Adrenal gland (tissue), 19 donors: ENCODE data around the gene NBPF14. TPM values are rescaled to one million over a fixed set of nuclear protein-coding genes. Genes with fewer than 3 reads are reported as not detected.
A peak's percentile ranks its signal among the peaks of the same experiment; 100 is the strongest.
"Not testable (repeated sequence)": the region's sequence is repeated elsewhere in the genome, so short reads cannot be mapped to it uniquely, and the experiment has no call there.

ENCODE experiments used
- DNase-seq, 7 donors: peaks; one replicate each; pipeline ENCODE4 v3.0.0-alpha.2; 2019 to 2020
- H3K27ac ChIP-seq, 5 donors: fragments of 200-600 bp; sonication (generic) in 4 of 5; 1 replicate in 3 of 5; 2 replicates in 2 of 5; pipeline versions ENCODE4 v1.5.1 to v1.8.0; 2016 to 2020; ENCODE audit warnings: mild to moderate bottlenecking in 1 of 5
- H3K27me3 ChIP-seq: fragments of 200-600 bp; 2 replicates; pipeline ENCODE4 v1.8.0; 2021
- H3K36me3 ChIP-seq, 2 donors: fragments of 200-600 bp; replicated peaks in 1 of 2; 1 replicate in 1 of 2; 2 replicates in 1 of 2; pipeline versions ENCODE4 v1.5.1 to v1.8.0; 2018 to 2022
- H3K4me1 ChIP-seq, 2 donors: fragments of 200-600 bp; replicated peaks in 1 of 2; 1 replicate in 1 of 2; 2 replicates in 1 of 2; pipeline versions ENCODE4 v1.5.1 to v1.8.0; 2018 to 2021
- H3K4me3 ChIP-seq, 4 donors: fragments of 200-600 bp; sonication (generic) in 3 of 4; one replicate each; pipeline ENCODE4 v1.5.1; 2016 to 2018
- H3K9me3 ChIP-seq, 3 donors: fragments of 200-600 bp; sonication (generic) in 1 of 3; replicated peaks in 1 of 3; 1 replicate in 2 of 3; 2 replicates in 1 of 3; pipeline versions ENCODE4 v1.5.1 to v1.8.0; 2016 to 2021
- WGBS, 4 donors: extraction: QIAGEN DNeasy Blood & Tissue Kit in 2 of 4; methylation state at CpG; one replicate each; pipeline versions ENCODE4 v1.1.5 to v1.1.7; 2013 to 2017; 5-methylcytosine and 5-hydroxymethylcytosine counted together
- intact Hi-C, 2 donors: fragments of 100-400 bp; cut with DNase I; formaldehyde crosslinking; loops; one replicate each; pipeline versions ENCODE4 v1.14.1 to v1.15.0; 2022 to 2023
- long read RNA-seq, 10 donors: library from polyadenylated mRNA in 3 of 10; unstranded in 2 of 10; stranded (forward) in 1 of 10; transcript quantifications; one replicate each; pipeline ENCODE4 v2.0.0 and lab custom pipeline, GENCODE V29; 2021 to 2026
- polyA plus RNA-seq, 3 donors: library from polyadenylated mRNA; stranded (reverse); fragments of 200-250 nt in 2 of 3; fragments of 350-450 nt in 1 of 3; fragmentation: Illumina TruSeq in 1 of 3; extraction: RNeasy Lipid Tissue Mini Kit (QIAGEN cat#74804) in 1 of 3; gene quantifications; one replicate each; pipeline ENCODE4 v1.2.3, GENCODE V29; 2013 to 2014
- total RNA-seq, 9 donors: library from RNA; depleted of rRNA in 4 of 9; stranded (reverse); fragments of >200 nt in 4 of 9; fragments of 120-200 nt in 1 of 9; fragmentation: NEBNext Ultra II Directional in 1 of 9; extraction: Animal tissue kit (Norgen Biotek cat#: 25700) in 1 of 9; gene quantifications; one replicate each; pipeline versions ENCODE4 v1.1.0 to v1.2.4, GENCODE V29; 2013 to 2023
- donor health status: healthy with polysubstance abuse.
- donor health status: Bipolar disorder and iron deficiency.
- donor health status: DM: yes; HTN: yes; CAD: no.
- donor health status: DM: no; HTN: no; CAD: no.
- donor health status: DM: no; HTN: no; CAD: no.
- donor health status: DM: yes; HTN: yes; CAD: no.

Gene NBPF14
- total RNA-seq, result 10 to 100 TPM in 7 of 9 donors, 1 to 10 TPM in 2; 6.6 to 26.7 (median 13.1) TPM
- polyA plus RNA-seq, result 1 to 10 TPM; 4.7 to 9.5 (median 9.3) TPM
- long read RNA-seq, donor 1, result 0 reads
- long read RNA-seq, donor 2, result 0 reads
- long read RNA-seq, donor 3, result 0 reads
- long read RNA-seq, donor 4, partial matches to known transcripts, result 4 of 8 reads
- long read RNA-seq, donor 4, other reads (novel, unspliced or antisense), result 4 of 8 reads
- long read RNA-seq, donor 5, partial matches to known transcripts, result 0 of 1 reads
- long read RNA-seq, donor 5, other reads (novel, unspliced or antisense), result 1 of 1 reads
- long read RNA-seq, donor 6, partial matches to known transcripts, result 2 of 3 reads
- long read RNA-seq, donor 6, other reads (novel, unspliced or antisense), result 1 of 3 reads
- long read RNA-seq, donor 7, result 0 reads
- long read RNA-seq, donor 8, result 0 reads
- long read RNA-seq, donor 9, result 0 reads
- long read RNA-seq, donor 10, result 0 reads

GRCh38 chr1:148595911-148596310 is at the start of gene NBPF14:
Gene NBPF14 (minus strand): TSS chr1:148596011. CDS start chr1:148595717, 294 bp downstream.
- no CpG with 5 or more reads among the region's 5 CpGs for WGBS, 4 donors
- H3K4me3 ChIP-seq, H3K36me3 ChIP-seq, DNase-seq, intact Hi-C loops, H3K9me3 ChIP-seq, H3K27me3 ChIP-seq, H3K4me1 ChIP-seq, H3K27ac ChIP-seq: not testable (repeated sequence)

DNA sequence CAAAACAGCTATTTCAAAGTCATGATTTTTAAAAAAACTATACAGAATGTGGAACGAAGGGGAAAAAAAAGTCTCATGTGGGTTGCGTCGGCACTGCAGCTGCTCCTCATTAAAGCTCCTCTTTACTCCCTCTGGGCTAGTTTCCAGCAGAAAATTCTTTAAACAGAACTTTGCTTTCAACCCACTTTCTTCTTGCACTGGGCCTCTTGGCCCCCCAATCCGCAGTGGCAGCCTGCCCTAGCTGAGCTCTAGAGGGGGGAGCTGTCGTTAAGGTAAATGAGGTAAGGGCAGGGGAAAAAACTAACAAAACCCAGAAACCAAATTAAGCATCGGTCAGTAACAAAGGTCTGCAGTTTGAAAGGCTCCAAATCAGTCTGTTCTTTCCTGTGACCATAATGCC is 29.6 kb upstream of the NBPF14 start:
- H3K27me3 ChIP-seq, H3K27ac ChIP-seq, H3K4me1 ChIP-seq, H3K4me3 ChIP-seq, intact Hi-C loops, H3K36me3 ChIP-seq, H3K9me3 ChIP-seq: not testable (repeated sequence)
- peak in 1 of 7 donors; percentile 41 for DNase-seq
- 5 to 23% (median 12%) methylated on average over 1 to 5 of the region's 6 CpGs for WGBS, 4 donors

DNA sequence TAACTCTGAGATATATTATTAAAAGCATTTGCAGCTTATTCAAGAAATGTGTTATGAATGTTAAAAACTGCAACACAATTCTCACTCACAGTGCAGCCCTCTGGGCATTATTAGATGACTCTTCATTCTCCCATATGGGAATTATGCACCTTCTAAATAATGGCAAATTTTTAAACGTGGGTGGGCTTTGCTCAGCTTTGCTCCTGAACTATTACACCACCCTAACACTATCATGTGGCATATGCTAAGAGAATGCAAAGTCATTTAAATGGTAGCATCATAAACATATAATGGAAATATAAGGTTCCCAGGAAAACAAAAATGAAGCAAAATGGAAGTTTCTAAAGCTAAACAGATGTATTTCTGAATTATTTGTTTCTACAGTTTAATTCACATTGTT is 22.4 kb upstream of the NBPF14 start:
- H3K27me3 ChIP-seq, DNase-seq, H3K36me3 ChIP-seq, H3K4me1 ChIP-seq, H3K9me3 ChIP-seq, intact Hi-C loops, H3K4me3 ChIP-seq, H3K27ac ChIP-seq: not testable (repeated sequence)
- no CpG with 5 or more reads among the region's 1 CpG for WGBS, 4 donors

GRCh38 chr1:148605266-148605665 is 9.5 kb upstream of the NBPF14 start:
- WGBS, 4 donors, result 0 to 44% (median 33%) methylated on average over 1 of the region's 2 CpGs
- DNase-seq, result peak in 3 of 7 donors; percentile 9 to 47 (median 13)
- H3K4me1 ChIP-seq, H3K36me3 ChIP-seq, H3K4me3 ChIP-seq, H3K27ac ChIP-seq, H3K27me3 ChIP-seq, intact Hi-C loops, H3K9me3 ChIP-seq: not testable (repeated sequence)

- H3K36me3 ChIP-seq, H3K4me3 ChIP-seq, H3K4me1 ChIP-seq, DNase-seq, intact Hi-C loops, H3K9me3 ChIP-seq, H3K27me3 ChIP-seq, H3K27ac ChIP-seq: not testable (repeated sequence)
- 14 to 56% (median 28%) methylated on average over 1 of the region's 5 CpGs for WGBS, 4 donors
These were observed 451 bp downstream of the NBPF14 start for GRCh38 chr1:148595360-148595759.

GRCh38 chr1:148591098-148591497 is 4.7 kb downstream of the NBPF14 start:
- H3K27ac ChIP-seq, DNase-seq, H3K4me3 ChIP-seq, intact Hi-C loops, H3K9me3 ChIP-seq, H3K36me3 ChIP-seq, H3K27me3 ChIP-seq, H3K4me1 ChIP-seq: not testable (repeated sequence)
- WGBS, 4 donors, result 88 to 100% (median 91%) methylated on average over 1 to 3 of the region's 5 CpGs; no CpG with 5 or more reads in 1 of the 4 donors

DNA sequence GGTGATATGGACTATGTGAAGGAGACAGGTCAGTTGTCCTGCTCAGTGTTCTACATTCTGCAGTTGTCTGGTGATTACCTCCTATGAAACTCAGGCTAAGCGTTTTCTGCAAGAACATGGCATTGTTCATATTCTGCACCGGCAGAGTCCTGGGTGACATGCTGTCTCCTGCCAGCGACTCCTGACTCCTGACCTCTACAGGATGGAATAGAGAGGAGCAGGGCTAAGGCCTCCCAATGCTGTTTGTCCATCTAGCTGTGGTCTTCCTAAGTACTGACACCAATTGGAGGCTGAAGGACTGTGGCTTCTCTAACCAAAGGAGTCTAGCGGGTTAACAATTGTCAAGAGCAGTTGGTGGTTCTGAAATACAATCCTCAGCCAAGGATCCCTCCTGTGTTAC is 63.7 kb downstream of the NBPF14 start:
- H3K4me3 ChIP-seq, H3K27me3 ChIP-seq, intact Hi-C loops, H3K27ac ChIP-seq, H3K36me3 ChIP-seq, H3K4me1 ChIP-seq, H3K9me3 ChIP-seq, DNase-seq: not testable (repeated sequence)
- WGBS, 4 donors, result 83 to 84% methylated on average over 2 of the region's 4 CpGs; no CpG with 5 or more reads in 2 of the 4 donors

- intact Hi-C loops, H3K4me1 ChIP-seq, H3K27me3 ChIP-seq, H3K9me3 ChIP-seq, H3K27ac ChIP-seq, H3K36me3 ChIP-seq: not testable (repeated sequence)
- WGBS, 4 donors, result 1 to 6% (median 2%) methylated on average over 8 to 19 of the region's 25 CpGs
- DNase-seq, result peak; percentile 21 to 64 (median 45)
- peak overlapping the region in 1 of 4 donors; percentile 34 for H3K4me3 ChIP-seq
These were observed 66.7 kb downstream of the NBPF14 start for GRCh38 chr1:148529101-148529567.

GRCh38 chr1:148528591-148528990 is 67.2 kb downstream of the NBPF14 start:
- intact Hi-C loops, H3K4me1 ChIP-seq: not testable (repeated sequence)

GRCh38 chr1:148526587-148526986 is 69.2 kb downstream of the NBPF14 start:
- H3K9me3 ChIP-seq, DNase-seq, H3K27ac ChIP-seq, H3K27me3 ChIP-seq, intact Hi-C loops, H3K4me1 ChIP-seq, H3K36me3 ChIP-seq, H3K4me3 ChIP-seq: not testable (repeated sequence)
- 83 to 100% (median 95%) methylated on average over 2 of the region's 2 CpGs for WGBS, 4 donors

More at GRCh38 chr1:148528591-148528990, 67.2 kb downstream of the NBPF14 start:
- not testable (repeated sequence) for H3K36me3 ChIP-seq, H3K27me3 ChIP-seq, DNase-seq, H3K9me3 ChIP-seq, H3K27ac ChIP-seq
- H3K4me3 ChIP-seq, result peak overlapping the region in 1 of 4 donors; percentile 34
- 0 to 2% methylated on average over 3 to 5 of the region's 24 CpGs; no CpG with 5 or more reads in 2 of the 4 donors for WGBS, 4 donors
